HG03520 (cell line): Measurements from ENCODE around the gene AP1S2.
"Not testable (repeated sequence)": the region's sequence is repeated elsewhere in the genome, so short reads cannot be mapped to it uniquely, and the experiment has no call there.

Experiments used
- ATAC-seq: cut with Tn5 transposase; IDR thresholded peaks from one replicate; pipeline ENCODE4 v1.9.1; 2021; ENCODE audit warnings: mild to moderate bottlenecking, moderate library complexity; ENCODE audit not compliant: unreplicated experiment

AP1S2 gene

DNA sequence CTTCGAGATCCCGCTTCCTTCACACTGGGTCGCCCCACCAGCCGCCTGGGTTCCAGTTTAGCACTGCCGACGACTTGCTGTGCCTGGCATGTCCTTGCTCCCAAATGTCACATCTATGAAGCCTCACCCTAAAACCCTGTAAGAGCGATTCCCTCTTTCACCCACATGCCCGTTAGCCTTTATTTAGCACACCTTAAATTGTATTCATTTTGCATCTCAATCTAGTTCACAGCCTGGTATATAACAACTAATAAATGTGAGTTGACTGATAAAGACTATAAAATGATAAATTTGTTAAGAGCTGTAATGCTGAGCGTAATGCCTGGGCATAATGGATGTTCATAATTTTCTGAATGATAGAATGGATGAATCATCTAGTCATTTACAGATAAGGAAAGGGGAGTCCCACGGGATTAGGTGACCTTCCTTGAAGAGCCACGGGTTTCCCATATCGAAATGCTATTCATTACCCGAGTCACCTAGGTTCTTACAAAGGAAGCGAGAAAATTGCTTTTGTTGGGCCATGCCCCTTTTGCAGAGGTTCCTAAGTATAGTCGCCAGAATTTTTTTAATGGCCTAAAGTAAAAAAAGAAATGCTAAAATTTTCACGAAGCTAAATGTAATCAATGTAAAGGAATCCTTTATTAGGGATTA lies 1.1 kb upstream of the AP1S2 start:
- no peak for ATAC-seq

- ATAC-seq: peak; percentile 23
Observed at GRCh38 chrX:15854080-15854655, 445 bp downstream of the AP1S2 start.

DNA sequence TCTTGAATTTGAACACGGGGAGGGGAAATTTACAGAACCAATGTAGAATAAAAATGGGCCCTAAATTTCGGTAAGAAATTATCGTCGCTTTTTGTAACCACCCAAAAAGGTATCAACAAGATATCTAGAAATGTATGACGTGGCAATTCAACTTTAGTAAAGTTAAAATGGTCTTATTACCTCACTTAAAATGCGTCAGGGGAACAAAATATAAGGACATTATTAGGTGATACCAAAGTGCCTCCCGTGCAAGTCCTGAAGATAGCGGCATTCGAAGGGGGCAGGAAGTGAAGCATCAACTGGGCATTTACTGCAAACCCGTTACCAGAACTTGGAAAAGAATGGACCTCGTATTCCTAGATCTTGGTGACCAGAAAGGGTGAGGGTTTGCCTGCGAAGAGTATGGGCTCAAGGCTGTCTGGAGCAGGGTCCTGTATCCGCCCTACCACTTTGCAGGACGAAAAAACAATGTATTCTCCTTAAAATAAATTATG lies 980 bp downstream of the AP1S2 start:
- ATAC-seq: no peak

GRCh38 chrX:15849555-15849954 lies 5.1 kb downstream of the AP1S2 start:
- no peak for ATAC-seq

DNA sequence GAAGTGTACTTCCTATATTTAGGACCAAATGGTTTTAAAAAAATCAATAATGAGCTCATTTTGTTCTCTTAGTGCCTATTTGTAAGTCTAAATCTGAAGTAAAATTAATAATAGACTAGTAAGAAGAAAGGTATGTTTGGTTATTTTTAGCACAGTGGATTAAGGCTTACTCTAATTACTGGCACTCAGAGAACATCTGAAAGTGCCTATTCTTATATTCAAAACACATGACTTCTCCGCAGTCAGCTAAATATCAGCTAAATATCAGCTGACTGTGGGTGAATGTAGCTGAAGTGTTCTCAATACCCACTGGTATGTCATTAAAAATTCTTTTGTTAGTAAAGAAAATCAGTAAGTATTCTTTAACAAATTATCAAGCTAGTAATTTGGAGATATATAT lies 6.0 kb downstream of the AP1S2 start:
- ATAC-seq: no peak

DNA sequence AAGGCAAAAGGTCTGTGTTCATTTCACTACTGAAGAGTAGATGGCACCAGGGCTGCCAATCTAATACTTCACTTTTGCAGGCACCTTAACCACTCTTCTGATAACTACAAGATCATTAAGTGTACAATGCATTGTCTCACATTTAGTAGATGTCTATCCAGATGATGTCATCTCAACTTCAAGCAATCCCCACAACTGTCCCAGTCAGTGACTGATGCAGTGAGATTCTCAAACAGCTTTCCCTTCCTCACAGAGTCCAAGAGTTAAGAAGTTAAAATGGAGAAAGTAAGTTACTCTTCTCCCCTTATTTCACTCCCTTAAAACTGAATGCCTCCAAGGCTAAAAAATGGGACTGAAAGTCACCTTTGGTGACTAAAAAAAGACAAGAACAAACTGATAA lies 10.7 kb downstream of the AP1S2 start:
- ATAC-seq: no peak

DNA sequence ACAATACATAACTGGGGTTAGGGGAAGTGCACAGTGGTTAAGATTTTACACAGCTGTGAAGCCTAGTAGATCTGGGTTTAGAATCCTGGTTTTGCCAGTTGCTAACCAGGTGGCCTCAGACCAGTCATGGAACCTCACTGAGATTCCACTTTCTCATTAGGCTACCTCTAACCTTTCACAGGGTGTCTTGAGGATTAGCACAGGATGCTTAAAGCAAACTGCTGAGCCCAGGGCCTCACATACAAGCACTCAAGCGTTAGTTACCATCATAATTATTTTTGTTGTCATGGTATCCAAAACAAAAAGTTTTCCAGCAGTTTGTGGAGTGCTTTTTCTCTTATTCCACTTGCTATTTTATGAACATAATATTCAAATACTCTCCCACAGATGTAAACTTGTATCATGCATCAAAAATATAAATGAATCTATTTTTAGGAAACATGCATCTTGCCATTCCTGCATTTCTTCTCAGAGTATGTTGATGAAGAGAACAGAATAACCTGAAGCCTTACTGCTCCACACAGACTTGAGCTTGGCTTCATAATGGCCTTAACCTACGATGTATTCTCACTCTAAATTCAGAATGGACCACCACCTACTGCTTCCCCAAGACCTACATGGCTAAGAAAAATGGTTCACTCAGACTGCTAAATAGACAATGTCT lies 12.6 kb downstream of the AP1S2 start:
- ATAC-seq: no peak

GRCh38 chrX:15838017-15838416 lies 16.6 kb downstream of the AP1S2 start:
- peak; percentile 77 for ATAC-seq

DNA sequence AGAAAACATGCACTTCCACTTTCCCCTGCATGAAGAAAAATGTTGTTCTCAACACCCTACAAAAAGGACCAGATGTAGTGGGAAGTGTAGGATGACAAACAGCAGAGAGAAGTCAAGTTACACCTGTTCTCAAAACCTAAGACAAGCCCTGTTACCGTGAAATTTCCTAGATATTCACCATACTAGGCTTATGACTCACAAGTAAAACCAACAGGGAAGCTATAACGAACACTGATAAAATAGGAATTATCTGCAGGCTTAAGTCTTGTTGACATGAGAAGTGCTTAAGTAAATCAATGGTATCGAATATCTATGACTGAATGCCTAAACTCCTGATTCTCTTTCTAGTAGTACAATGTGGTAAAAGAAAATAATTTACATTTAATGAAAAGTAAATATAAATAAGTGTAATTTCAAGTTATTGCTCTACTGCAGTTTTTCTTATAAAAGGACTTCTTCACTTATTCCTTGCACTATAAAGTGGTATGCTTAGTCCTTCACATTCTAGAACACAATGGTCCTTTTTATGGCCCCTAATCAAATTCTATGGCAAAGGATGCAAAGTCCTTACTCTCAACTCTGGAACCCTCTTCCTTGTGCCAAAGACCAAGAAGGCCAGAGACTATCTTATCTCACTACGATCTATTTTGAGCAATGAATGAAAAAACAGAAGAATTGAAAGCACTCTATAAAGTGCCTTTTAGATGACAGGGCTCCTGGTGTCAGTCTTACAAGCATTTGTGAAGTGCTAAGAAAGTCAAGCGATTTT lies 19.6 kb downstream of the AP1S2 start:
- ATAC-seq: no peak

DNA sequence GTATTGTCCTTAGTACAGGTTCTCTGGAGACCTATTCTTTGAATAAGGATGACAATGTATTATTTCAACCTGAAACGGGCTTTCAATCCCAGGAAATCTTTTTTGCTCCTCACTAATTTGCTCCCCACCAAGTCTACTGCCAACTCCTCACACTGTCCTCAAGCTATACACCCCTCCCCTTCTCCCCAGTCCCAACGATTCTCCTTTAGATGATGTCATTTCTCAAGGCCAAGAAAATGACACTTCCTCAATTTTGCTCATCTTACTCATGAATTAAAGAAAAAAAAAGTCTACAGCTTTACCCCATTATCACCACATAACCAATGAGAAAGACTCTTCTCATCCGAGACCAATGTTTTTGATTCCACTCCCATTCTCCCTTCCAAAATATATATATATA lies 20.6 kb downstream of the AP1S2 start:
- ATAC-seq: no peak

DNA sequence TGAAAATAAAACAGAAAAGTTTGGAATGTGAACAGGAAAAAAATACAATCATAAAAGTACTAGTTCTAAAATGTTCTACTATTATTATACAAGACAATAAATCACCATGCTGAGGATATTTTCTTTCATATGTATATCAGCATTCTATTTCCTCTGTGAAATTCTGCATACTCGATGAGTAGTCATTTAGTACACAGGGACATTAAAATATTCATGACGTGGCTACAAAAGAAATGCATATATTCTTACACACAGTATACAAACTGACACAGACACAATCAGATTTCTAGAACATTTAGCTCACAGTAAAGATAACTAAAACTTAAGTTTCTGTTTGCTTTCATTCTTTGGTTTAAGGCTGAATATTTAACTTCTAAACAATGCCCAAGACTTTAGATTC lies 23.3 kb downstream of the AP1S2 start:
- ATAC-seq: not testable (repeated sequence)

DNA sequence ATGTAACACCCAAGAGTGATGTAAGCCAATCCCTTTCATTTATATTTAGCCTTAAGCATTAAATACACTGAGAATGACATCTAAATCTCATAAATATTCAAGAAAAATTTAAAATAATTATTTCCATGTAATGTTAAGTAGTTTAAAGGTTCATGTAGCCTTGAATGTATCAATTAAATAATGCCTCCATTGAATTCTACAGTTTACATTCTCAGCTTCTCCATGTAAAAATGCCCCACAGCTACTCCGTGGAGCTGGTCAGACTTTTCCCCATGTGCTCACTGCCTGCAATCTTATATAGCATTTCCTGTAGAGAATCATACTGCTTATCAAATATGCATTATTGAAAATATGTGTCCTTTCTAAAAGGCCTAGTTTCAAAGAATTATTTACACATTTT lies 25.4 kb downstream of the AP1S2 start:
- ATAC-seq: no peak

- ATAC-seq: no peak
Observed at GRCh38 chrX:15825936-15826335, 28.7 kb downstream of the AP1S2 start.

GRCh38 chrX:15822922-15823321 lies 31.7 kb downstream of the AP1S2 start:
- no peak for ATAC-seq

DNA sequence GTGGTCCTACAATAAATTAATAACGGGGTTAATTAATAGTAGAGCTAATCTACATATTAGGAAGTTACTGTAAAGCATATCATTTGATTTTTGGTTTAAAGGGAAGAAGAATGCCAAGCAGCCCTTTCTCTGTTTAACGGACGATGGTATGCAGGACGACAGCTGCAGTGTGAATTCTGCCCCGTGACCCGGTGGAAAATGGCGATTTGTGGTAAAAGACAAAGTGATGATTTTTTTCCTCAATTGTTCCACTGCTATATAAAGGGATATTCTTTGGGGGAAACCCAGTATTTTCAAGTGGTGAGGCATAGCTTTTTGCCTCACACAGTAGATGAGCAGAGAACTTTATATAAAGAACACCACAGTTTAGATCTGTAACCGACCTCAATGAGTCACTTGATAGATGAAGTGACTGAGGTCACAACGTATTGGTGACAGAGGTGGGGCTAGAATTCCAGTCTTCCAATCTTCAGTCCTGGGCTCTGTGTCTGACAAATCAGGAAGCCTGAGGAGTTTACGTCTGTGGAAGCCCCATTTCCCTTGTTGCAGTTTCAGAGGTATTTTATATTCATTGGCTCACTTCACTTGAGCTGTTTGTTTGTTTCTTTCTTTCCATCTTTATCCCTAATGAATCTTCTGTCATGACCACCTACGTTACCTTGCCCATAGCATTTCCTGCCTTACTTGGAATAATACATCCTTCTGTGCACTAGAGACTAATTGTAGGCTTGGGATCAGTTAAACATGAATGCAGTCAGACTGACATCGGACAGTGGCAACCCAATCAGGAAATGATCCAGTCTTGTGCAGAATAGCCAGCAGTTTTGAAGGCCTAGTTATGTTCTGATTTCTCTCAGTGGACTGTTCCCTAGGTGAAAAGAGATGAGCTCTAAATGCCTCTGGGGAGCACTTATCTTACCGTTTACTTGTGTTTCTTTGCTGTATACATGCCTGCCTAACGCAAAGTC lies 34.2 kb downstream of the AP1S2 start:
- ATAC-seq: no peak

GRCh38 chrX:15816886-15817285 lies 37.7 kb downstream of the AP1S2 start:
- no peak for ATAC-seq

DNA sequence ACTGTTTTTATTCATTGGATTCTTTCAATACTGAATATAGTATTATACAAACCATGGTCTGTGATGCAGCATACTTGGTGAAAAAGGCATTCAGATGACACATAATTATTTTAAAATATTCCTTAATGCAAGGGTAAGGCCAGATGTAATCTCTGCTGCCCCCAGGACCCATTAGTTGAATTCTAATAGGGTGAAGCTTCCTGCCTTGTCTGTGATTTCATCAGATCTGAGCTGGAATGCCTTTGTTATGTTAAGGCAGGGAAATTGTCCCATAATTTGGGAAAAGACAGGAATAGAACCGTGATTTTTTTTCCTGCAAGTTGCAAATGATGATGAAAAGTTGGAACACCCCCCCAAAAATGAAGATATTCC lies 38.2 kb downstream of the AP1S2 start:
- ATAC-seq: no peak

DNA sequence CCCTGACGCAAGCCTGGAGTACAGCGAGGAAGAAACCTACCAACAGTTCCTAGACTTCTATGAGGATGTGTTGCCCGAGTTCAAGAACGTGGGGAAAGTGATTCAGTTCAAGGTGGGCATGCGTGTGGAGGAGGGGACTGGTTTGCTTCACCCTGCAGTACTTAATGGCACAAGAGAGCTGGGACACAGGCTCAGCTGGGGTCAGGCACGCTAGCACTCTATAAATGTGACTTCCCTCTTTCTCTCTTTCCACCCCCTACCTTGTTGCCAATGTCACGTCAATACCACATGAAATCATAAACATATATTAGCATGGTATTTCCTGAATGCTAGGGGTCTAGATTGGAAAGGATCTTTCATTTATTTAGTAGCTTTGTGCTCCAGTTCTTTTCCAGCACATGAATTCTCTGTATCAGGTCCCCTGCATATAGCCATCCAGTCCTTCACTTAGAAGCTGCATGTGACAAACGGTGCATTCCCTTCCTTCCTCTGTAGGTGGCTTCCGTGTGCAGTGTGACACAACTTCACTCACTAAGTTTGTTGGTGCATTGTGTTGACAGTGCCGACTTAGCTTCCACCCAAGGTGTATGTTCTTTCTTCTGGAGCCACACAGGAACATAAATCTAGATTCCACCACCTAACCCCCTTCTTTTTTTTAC lies 38.7 kb downstream of the AP1S2 start:
- peak; percentile 80 for ATAC-seq

DNA sequence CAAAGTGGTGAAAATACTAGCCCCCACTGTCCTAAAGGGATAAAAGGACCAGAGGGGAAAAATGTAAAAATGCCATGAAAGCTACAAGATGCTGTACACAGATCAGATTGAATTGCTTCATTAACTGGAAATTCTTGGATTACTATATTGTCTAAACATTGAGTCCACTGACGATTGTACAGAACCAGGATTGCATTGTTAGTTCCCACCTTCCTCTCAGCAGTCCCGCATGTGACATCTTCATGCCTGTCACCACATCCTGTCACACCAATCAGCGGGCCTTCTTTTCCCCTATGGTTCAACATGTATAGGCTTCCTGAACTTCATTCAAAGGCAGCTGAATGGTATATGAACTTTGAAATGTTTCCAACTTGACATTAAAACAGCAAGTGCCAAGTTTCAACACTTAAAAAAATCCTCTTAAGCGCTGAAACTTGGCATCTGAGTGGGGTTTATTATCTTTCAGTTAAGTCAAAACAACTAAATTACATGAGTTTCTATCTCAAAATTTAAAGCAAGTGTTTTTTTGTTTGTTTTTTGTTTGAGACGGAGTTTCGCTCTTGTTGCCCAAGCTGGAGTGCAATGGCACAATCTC lies 39.7 kb downstream of the AP1S2 start:
- no peak for ATAC-seq

DNA sequence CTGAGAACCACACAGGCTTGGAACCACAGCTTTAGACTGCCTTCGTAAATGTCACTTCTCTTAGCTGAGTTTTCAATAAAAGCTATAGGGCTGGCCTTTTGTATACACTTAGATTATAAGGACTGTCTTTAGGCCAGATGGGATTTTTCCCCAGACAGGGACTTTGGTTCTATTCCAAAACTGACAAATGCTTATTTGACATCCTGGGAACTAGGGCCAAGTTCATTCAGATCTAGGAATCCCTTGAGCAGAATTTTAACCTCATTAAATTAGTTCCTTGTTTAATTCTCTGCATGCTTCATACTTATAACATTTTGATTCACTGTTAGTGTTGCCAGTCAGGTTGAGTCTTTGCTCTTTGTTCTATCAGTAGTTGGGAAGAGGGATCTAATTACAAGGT lies 41.2 kb downstream of the AP1S2 start:
- ATAC-seq: no peak
